Left renal cortex interstitium (tissue), 4 donors: ENCODE measurements around the gene FSTL1. TPM values are rescaled to one million over a fixed set of nuclear protein-coding genes. Genes with fewer than 3 reads are reported as not detected.
A peak's percentile ranks its signal among the peaks of the same experiment; 100 is the strongest.

Experiments
- DNase-seq, 4 donors: peaks; one replicate each; pipeline ENCODE4 v3.0.0-alpha.2; 2013; ENCODE audit warnings: low read depth in 4 of 4, low spot score in 2 of 4, missing footprints in 1 of 4
- polyA plus RNA-seq, 4 donors: library from polyadenylated mRNA; unstranded; fragments of 120-200 nt; gene quantifications; one replicate each; pipeline ENCODE4 v1.2.1, GENCODE V29; 2013; ENCODE audit not compliant: insufficient read length in 4 of 4

The FSTL1 gene
- polyA plus RNA-seq, 4 donors: 462 to 630 (median 549) TPM

- DNase-seq: no peak
Measured at GRCh38 chr3:120469440-120469839, 18.6 kb upstream of the FSTL1 start.

- DNase-seq: no peak
Measured at GRCh38 chr3:120468635-120469295, 18.0 kb upstream of the FSTL1 start.

GRCh38 chr3:120462409-120462959 is 11.7 kb upstream of the FSTL1 start:
- DNase-seq: no peak

- no peak for DNase-seq
Measured at GRCh38 chr3:120461416-120461815, 10.6 kb upstream of the FSTL1 start.

- no peak for DNase-seq
Measured at GRCh38 chr3:120460862-120461261, 10.1 kb upstream of the FSTL1 start.

GRCh38 chr3:120460181-120460790 is 9.5 kb upstream of the FSTL1 start:
- DNase-seq: no peak

- DNase-seq: no peak
Measured at GRCh38 chr3:120459196-120459595, 8.4 kb upstream of the FSTL1 start.

GRCh38 chr3:120457827-120458226 is 7.0 kb upstream of the FSTL1 start:
- no peak for DNase-seq

GRCh38 chr3:120454076-120454689 is 3.4 kb upstream of the FSTL1 start:
- DNase-seq: no peak

- no peak for DNase-seq
Measured at GRCh38 chr3:120452816-120453215, 2.0 kb upstream of the FSTL1 start.

- DNase-seq: no peak
Measured at GRCh38 chr3:120451806-120452205, 1.0 kb upstream of the FSTL1 start.

GRCh38 chr3:120451272-120451761 is 525 bp upstream of the FSTL1 start:
- DNase-seq: peak in 3 of 4 donors; percentile 50 to 73 (median 64)

- DNase-seq: peak in 3 of 4 donors; percentile 53 to 69 (median 55)
Measured at GRCh38 chr3:120449701-120450599, 842 bp downstream of the FSTL1 start.

- no peak for DNase-seq
Measured at GRCh38 chr3:120449251-120449650, 1.5 kb downstream of the FSTL1 start.

- DNase-seq: no peak
Measured at GRCh38 chr3:120448756-120449155, 2.0 kb downstream of the FSTL1 start.

GRCh38 chr3:120446891-120447668 is 3.7 kb downstream of the FSTL1 start:
- DNase-seq: no peak

GRCh38 chr3:120445654-120446053 is 5.1 kb downstream of the FSTL1 start:
- DNase-seq: no peak

GRCh38 chr3:120443626-120444123 is 7.1 kb downstream of the FSTL1 start:
- no peak for DNase-seq

- DNase-seq: no peak
Measured at GRCh38 chr3:120442975-120443517, 7.7 kb downstream of the FSTL1 start.
